GM19035 (cell line): ENCODE measurements around the gene PSMC5.
"Not testable (repeated sequence)": the region's sequence is repeated elsewhere in the genome, so short reads cannot be mapped to it uniquely, and the experiment has no call there.

ENCODE experiments used
- ATAC-seq: cut with Tn5 transposase; IDR thresholded peaks from one replicate; pipeline ENCODE4 v1.9.1; 2021; ENCODE audit not compliant: unreplicated experiment

PSMC5 gene

DNA sequence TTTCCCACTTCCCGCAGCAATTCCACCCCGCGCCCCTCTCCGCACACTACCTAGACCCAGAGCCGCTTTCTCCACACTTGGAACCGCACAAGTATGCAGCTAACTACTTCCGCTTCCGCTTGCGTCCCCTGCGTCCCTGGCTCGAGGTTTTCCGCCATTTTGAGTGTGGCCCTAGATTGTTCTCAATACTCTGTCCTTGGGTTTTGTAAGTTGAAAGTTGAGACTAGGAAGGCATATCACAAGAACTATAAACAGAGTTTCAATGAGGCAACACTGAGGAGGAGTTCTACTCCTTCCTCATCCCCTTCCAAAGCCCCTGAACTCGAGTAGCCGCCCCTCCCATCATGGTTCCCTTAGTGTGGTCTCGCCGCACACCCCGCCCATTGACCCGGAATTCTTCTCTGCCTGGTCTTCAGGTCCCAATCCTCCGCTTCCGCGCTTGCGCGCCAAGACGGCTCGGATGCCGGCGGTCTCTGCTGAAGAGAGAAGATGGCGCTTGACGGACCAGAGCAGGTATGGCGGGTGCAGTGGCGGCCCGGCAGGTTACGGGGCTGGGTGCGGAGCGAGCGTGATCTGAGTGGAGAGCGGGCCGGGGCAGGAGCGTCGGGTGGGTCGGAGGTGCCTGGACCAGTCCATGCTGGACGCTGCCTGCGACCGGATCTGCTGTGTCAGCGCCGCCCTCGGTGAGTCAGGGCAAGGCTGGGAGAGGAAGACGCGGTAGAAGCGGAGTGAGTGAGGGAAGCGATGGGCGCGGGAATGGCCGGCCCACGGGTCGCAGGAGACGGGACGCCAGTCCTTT lies at the start of gene PSMC5, which contains the start of gene FTSJ3:
Gene PSMC5 (plus strand): TSS at position 430 of the 799 bp plus-strand sequence. CDS start 60 bp downstream, at position 490.
Gene FTSJ3 (minus strand): TSS at position 662 of the 799 bp plus-strand sequence. CDS start 761 bp downstream, outside the sequence.
- peak; percentile 87 for ATAC-seq

DNA sequence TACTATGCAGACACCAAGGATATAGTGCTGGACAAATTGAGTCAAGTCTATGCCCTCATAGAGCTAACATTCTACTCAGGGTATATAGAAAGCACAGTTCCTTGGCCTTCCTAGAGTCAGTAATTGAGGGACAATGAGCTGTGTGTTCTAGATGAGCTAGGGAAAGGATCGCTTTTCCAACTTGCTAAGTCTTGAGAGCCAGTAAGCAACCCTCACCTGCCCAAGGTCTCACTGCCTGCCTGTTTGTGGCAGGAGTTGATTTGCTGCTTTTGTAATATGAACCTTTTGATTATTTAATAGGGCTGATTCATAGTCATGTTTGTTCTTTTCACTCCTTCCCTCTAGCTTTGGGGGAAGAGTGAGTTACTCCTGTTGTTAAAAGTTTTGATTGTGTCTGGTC lies 46.7 kb upstream of the PSMC5 start:
- no peak for ATAC-seq

DNA sequence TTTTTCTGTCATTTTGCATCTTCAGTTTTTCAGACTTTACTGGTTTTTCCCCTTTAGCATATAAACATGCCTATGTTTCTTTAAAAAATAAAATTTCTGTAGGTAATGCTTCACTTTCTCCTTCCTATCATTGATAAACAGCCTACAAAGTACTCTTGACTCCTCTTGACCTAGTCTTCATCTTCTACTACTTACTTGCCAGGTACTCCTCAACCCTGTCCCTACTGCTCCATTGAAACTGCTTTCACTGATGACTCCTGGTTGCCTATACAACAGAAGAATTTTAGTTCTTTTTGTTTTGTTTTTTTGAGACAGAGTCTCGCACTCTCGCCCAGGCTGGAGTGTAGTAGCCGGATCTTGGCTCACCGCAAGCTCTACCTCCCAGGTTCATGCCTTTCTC lies 46.3 kb upstream of the PSMC5 start:
- ATAC-seq = no peak

DNA sequence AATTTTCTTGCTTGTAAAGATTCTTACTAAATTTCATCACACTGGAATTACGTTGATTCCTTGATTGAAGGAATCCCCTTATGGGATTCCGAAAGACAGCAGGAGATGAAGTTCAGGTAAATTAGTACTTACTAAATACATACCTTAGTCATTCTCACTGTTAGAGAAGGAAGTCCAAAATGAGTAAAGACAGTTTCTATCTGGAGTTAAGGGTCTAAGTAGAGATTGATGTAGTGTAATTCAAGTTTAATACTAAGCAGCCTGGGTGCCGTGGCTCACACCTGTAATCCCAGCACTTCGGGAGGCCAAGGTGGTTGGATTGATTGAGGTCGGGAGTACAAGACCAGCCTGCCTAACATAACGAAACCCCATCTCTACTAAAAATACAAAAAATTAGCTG lies 43.7 kb upstream of the PSMC5 start:
- ATAC-seq = no peak

DNA sequence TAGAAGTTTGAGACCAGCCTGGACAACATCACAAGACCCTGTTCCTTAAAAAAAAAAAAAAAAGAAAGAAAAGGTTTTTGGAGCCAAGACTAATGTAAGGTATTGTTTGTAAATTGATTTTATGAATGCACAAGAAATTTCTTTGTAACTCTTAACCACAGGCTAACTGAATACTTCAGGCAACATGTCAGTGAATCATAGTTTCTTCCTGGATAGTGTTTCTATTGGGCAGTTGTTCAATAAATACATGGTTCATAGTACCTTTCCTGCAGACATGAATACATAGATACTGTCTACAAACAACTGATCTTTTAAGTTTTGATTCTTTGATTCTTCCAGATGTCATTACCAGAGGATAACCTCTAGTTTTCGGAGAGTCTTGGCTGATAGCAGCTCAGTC lies 41.7 kb upstream of the PSMC5 start:
- ATAC-seq = no peak

DNA sequence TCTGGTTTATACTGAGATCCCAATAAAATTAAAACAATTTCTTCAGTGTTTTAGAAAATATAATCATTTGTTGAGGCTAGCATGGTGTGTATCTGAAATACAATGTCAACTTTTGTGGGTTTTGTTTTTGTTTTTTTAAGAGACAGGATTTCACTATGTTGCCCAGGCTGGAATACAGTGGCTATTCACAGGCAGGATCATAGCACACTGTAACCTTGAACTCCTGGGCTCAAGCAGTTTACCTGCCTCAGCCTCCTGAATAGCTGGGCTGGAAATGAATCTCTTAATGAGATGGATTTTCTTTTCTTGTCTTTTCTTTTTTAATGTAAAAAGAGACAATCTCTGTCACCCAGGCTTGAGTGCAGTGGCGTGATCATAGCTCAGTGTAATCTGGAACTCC lies 41.1 kb upstream of the PSMC5 start:
- ATAC-seq = no peak

DNA sequence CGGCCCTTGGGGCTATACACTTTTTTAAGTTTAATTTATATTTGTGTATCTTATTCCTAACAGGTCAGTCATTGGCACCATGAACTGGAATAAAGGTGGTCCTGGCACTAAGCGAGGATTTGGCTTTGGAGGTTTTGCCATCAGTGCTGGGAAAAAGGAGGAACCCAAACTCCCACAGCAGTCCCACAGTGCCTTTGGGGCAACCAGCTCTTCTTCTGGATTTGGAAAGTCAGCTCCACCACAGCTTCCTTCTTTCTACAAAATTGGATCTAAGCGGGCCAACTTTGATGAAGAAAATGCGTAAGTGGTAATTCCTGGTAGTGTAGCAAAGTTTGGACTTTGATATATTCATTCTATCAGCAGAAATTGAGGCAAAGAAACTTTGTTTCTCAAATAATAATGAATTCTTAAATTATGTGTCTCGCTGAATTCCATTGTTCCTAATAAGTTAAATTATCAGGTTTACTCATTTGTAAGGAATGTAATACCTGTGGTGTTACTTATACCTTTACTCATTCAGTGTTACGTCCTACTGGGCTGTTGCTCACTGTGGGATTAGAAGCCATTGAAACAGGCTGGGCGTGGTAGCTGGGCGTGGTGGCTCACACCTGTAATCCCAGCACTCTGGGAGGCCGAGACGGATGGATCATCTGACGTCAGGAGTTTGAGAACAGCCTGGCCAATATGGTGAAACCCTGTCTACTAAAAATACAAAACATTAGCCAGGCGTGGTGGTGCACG lies 40.1 kb upstream of the PSMC5 start:
- no peak for ATAC-seq

DNA sequence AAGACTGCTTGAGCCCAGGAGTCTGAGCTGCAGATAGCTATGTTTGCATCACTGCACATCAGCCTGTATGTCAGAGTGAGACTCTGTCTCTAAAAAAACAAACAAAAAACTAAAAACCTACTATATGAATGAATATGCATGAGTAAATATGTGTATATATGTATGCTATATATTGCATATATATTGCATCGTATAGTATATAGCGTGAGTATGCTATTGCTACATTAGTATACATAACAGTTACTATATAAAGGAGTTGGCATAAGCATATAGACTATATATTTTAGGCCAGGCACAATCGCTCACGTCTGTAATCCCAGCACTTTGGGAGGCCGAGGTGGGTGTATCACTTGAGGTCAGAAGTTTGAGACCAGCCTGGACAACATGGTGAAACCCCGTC lies 37.2 kb upstream of the PSMC5 start:
- ATAC-seq = no peak

DNA sequence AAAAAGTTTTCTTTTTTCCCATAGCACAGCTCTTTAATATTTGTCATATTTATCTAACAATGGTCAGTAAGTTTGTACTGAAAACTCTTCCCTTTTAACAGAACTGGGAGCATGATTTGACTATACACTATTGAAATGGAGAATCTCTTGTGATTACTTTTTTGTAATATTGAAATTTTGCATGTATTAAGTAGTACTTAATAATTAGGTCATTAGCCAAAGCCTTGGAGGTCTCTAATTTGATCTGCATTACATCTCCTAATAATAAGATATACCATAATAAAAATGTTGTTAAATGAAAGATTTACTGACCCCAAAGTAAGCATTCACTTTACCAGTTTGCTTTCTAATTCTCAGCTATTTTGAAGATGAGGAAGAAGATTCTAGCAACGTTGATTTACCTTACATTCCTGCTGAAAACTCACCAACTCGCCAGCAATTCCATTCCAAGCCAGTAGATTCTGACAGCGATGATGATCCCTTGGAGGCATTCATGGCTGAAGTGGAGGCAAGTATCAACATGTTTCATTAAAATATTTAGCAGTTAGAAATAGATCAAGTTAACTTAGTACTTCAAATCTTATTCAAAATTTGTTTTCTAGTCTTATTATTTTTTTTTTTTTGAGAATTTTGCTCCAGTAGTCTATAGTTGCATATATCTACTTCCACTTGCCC lies 35.0 kb upstream of the PSMC5 start:
- ATAC-seq = no peak

DNA sequence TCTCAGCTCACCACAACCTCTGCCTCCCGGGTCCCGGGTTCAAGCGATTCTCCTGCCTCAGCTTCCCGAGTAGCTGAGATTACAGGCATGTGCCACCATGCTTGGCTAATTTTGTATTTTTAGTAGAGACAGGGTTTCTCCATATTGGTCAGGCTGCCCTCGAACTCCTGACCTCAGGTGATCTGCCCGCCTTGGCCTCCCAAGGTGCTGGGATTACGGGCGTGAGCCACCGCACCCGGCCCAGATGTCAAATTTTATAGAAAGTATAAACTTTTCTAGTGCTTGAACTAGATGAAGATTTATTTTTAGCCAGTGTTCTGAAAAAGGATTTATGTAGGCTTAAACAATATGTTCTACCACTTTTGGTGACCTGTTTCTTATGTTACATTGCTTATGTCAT lies 30.9 kb upstream of the PSMC5 start:
- ATAC-seq = not testable (repeated sequence)

DNA sequence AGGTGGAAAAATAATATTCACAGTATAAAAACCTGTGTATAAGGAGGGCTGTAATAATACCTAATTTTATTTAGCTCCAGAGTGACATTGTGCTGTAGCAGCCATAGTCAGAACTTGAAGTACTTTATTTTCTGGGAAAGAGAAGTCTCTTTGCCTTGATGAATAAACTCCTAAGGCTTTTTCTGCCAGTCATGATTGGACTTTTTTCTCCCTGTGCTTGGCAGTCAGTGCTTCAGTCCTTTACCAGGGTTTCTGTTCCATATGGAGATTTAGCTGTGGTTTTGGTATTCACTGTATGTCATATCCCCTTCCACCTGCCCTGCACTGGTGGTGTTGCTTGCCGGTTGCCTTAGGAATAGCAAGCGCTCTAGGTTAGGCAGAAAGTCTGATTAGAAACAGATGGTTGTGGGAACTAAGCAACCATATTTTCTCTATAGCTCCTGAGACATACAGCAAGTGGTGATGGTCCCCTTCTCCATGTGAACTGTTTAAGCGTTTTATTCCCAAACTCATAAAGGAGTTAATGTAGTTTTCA lies 28.6 kb upstream of the PSMC5 start:
- no peak for ATAC-seq

DNA sequence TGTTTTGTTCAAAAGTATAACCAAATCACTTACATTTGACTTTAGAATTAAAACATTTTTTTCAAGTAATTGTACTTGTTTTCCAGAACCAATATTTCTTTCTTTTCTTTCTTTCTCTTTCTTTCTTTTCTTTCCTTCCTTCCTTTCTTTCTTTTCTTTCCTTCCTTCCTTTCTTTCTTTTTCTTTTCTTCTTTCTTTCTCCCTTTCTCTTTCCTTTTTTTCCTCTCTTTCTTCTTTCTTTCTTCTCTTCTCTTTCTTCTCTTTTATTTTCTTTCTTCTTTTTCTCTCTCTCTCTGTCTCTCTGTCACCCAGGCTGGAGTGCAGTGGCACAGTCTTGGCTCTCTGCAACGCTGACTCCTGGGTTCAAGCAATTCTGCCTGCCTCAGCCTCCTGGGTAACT lies 26.4 kb upstream of the PSMC5 start:
- no peak for ATAC-seq

DNA sequence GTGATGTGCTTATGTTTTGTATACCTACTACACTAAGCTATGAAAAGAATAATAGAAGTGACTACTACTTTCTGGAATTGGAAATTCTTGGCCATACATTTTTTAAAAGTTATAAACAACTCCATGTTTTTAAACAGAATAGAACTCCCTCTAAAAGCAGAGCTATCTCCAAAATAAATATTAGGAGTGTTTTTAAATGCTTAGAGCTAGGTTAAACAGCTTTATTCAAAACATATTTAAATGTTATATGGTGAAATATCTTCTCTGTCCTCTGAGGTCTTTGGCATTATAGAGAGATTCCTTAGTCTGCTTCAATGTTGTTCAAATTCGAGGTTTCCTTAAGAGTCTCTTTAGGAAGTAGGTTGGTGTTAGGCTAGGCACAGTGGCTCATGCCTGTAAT lies 22.9 kb upstream of the PSMC5 start:
- ATAC-seq = no peak

DNA sequence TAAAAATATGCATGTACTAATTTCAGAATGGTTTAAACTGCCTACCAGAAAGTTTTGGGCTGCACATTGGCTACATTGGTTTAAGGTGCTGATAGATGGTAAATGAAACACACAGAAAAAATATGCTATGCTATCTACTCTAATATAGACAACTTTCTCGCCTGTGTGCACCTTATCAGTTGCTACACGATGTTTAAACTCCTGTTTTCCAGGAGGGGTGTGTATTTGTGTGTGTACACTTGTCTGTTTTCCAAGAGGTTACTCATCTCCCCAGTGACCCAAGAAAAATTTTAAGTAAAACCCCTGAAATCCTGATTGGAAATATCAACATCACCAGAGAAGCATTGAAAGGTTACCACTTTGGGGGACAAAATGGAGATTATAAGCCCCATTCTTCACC lies 21.6 kb upstream of the PSMC5 start:
- no peak for ATAC-seq

DNA sequence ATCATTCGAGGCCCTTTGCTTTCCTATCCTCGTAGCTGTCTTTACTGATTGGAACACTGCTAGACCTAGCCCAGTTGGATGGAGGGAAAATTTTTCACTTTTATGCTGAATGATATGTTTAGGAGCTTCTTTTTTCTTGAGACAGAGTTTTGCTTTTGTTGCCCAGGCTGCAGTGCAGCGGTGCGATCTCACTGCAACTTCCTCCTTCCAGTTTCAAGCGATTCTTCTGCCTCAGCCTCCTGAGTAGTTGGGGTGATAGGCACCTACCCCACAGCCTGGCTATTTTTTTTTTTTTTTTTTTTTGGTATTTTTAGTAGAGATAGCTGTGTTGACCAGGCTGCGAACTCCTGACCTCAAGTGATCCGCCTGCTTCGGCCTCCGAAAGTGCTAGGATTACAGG lies 17.3 kb upstream of the PSMC5 start:
- ATAC-seq = no peak

DNA sequence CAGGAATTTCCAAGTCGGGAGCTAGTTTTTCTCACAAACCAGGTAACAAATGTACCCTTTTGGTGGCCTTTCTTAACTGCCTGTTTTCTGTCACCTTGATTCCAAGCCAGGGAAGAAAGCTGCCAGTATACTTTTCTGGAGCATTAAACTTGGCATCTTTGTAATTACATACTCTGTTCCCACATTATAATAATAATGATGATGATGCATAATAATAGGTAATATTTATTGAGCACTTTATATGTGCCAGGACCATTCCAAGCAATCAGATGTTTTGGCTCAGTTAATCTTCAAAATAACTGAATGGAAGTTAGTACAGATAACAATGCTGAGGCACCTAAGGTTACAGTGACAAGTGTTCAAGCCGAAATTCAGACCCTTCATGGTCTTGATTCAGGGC lies 11.1 kb upstream of the PSMC5 start:
- ATAC-seq = no peak

DNA sequence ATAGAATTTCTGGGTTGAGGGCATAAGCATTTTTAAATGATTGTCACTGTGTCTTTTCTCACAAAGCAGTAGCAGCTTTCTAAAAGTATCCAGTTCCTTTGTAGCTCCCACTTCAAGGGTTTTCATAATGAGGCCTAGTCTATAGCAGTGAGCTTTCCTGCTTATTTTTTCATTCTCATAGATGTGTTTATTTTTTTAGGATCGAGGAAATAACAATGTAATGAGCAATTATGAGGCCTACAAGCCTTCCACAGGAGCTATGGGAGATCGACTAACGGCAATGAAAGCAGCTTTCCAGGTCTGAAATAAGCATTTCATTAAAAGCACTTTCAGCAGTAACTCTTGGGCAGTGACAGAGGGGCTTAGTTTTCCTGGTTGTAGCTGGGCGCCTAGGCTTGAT lies 10.6 kb upstream of the PSMC5 start:
- ATAC-seq = no peak

DNA sequence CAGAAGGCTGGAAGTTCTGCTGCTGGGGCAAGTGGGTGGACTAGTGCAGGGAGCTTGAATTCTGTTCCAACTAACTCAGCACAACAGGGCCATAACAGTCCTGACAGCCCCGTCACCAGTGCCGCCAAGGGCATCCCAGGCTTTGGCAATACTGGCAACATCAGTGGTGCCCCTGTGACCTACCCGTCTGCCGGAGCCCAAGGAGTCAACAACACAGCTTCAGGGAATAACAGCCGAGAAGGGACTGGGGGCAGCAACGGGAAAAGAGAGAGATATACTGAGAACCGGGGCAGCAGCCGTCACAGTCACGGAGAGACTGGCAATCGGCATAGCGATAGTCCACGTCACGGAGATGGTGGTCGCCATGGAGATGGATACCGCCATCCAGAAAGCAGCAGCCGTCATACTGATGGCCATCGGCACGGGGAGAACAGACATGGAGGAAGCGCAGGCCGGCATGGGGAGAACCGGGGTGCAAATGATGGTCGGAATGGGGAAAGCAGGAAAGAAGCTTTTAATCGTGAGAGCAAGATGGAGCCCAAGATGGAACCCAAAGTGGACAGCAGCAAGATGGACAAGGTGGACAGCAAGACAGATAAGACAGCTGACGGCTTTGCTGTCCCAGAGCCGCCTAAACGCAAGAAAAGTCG lies 9.4 kb upstream of the PSMC5 start:
- no peak for ATAC-seq

DNA sequence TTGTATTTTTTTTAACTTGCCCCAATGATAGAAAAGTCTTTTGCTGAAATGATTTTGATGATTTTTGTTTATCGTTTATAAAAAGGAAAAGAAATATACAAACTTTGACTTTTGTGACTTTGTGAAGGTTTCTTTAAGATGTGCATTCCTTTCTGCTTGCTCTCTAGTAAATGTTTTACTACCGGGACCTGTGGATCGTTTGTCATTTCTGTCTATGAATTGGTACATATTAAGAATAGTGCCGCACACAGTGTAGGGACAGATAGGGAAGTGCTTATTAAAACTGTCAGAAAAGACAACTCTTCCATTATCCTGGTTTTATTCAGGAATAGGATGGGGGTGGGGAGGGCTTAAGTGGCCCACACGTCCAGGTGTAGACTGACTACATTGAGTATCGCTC lies 8.1 kb upstream of the PSMC5 start:
- no peak for ATAC-seq

DNA sequence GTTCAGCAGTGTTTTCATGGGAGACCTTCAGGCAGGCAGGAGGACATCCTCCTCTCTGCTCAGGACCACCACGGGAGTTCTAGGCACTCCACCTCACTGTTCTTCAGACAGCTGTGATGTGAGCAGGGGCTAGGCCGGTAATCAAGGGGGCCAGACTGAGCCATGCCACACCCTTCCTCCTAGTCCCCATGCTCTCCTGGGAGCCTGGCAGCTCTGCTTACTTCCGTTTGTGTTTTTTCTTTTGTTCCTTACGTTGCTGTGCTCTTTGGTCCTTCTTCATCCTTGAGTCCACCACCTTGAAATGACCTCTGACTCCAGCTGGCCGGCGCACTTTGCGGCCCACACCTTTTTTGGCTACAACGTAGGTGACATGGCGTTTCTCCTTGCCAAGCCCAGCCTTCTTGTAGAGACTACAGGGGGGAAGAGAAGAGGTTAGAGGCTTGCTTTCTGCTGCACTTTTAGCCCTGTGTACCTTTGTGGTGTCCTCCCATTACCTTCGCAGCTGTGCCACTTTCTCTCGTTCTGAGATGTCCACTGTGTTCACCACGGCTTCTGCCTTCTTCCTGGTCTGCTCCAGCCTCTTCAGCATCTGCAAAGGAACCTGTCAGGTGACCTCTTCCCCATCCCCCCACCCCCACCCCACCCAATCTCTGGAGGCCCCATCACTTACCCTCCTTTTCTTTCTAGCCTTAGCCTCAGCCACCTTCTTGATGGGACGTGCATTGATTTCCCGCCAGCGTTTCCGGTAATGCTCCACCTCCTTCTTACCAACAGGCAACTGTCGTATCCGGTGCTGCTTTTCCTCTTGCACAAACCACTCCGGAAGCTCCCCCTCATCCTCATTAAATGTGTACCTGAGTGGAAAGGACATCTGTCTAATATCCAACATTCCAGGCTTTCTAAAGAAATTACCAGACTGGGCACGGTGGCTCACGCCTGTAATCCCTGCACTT lies 7.4 kb upstream of the PSMC5 start:
- ATAC-seq = no peak
